K562 (cell line): Measurements from ENCODE around the gene RNU6-1. TPM values are rescaled to one million over a fixed set of nuclear protein-coding genes. Genes with fewer than 3 reads are reported as not detected.

Source experiments
- ATAC-seq: fragments of 200-7000 bp; cut with Tn5 transposase; 3 replicates; pipeline ENCODE4 v1.9.1; 2020; ENCODE audit warnings: moderate library complexity
- BruUV-seq: library from RNA; stranded (reverse); fragments of 400-500 nt; replicated peaks from 2 replicates; lab custom pipeline; 2021; lab: Mats Ljungman, UMichigan
- CTCF ChIA-PET: fragments of 300-600 bp; formaldehyde crosslinking; extraction: SDS; loops from one replicate; lab custom pipeline; 2021; ENCODE audit warnings: low intra/inter-chr PET ratio; lab: Yijun Ruan, JAX
- POLR2A ChIA-PET: fragments of 300-600, 350-650 bp; sonication (Branson Sonifier 250); formaldehyde crosslinking; extraction: SDS; loops from one replicate; lab custom pipeline; 2021; ENCODE audit warnings: antibody characterized with exemption, inconsistent platforms; lab: Yijun Ruan, JAX
- DNase-seq, 4 experiments: peaks; one replicate each; pipeline versions ENCODE4 v3.0.0 to v3.0.0-alpha.2; 2011 to 2018; ENCODE audit warnings: low spot score in 3 of 4, mixed read lengths in 3 of 4; ENCODE audit errors: extremely low read depth in 1 of 4
- FAIRE-seq: peaks from 2 replicates; lab custom pipeline; 2011; peaks lifted over from hg19 to GRCh38; lab: Jason Lieb, UNC
- H2AFZ ChIP-seq: 2 replicates; pipeline ENCODE4 v1.6.0; 2011; ENCODE audit warnings: low read depth, low read length, control low read depth, inconsistent platforms
- H3K27ac ChIP-seq: fragments of 200-600 bp; 3 replicates; pipeline ENCODE4 v1.8.0; 2011; ENCODE audit warnings: low read depth, mild to moderate bottlenecking, control low read depth, inconsistent platforms, low read length, moderate library complexity, mixed read lengths; ENCODE audit errors: extremely low read depth
- H3K27me3 ChIP-seq, 2 experiments: fragments of 300-600 bp in 1 of 2; 2 replicates in 1 of 2; 3 replicates in 1 of 2; pipeline versions ENCODE4 v1.6.0 to v1.8.0; 2011; ENCODE audit warnings: inconsistent platforms in 2 of 2, low read length in 2 of 2, mild to moderate bottlenecking in 1 of 2, mixed read lengths in 1 of 2, moderate library complexity in 1 of 2; ENCODE audit not compliant: control insufficient read depth in 2 of 2, insufficient read depth in 2 of 2
- H3K36me3 ChIP-seq: fragments of 300-600 bp; 3 replicates; pipeline ENCODE4 v1.8.0; 2011; ENCODE audit warnings: mild to moderate bottlenecking, low read length, inconsistent platforms; ENCODE audit not compliant: control insufficient read depth, insufficient read depth
- H3K4me1 ChIP-seq, 2 experiments: fragments of 200-600 bp in 1 of 2; replicated peaks in 1 of 2; 2 replicates in 1 of 2; 3 replicates in 1 of 2; pipeline versions ENCODE4 v1.5.1 to v1.8.0; 2011; ENCODE audit warnings: inconsistent platforms in 2 of 2, low read length in 2 of 2, mild to moderate bottlenecking in 1 of 2, mixed read lengths in 1 of 2, moderate library complexity in 1 of 2; ENCODE audit not compliant: control insufficient read depth in 2 of 2, insufficient read depth in 2 of 2
- H3K4me2 ChIP-seq: 2 replicates; pipeline ENCODE4 v1.6.1; 2011; ENCODE audit warnings: low read length, control low read depth, inconsistent platforms, mixed read lengths; ENCODE audit not compliant: insufficient read depth
- H3K4me3 ChIP-seq: fragments of 200-600 bp; sonication (generic), shearing (Covaris generic); 2 replicates; pipeline ENCODE4 v1.5.1; 2016; ENCODE audit warnings: control low read depth, inconsistent platforms
- H3K79me2 ChIP-seq: fragments of 200-600 bp; 3 replicates; pipeline ENCODE4 v1.8.0; 2011; ENCODE audit warnings: low read length, inconsistent platforms; ENCODE audit not compliant: control insufficient read depth, insufficient read depth
- H3K9ac ChIP-seq, 2 experiments: 2 replicates each; pipeline versions ENCODE4 v1.6.0 to v1.6.1; 2011; ENCODE audit warnings: low read depth in 2 of 2, low read length in 2 of 2, control low read depth in 1 of 2, inconsistent platforms in 1 of 2, mild to moderate bottlenecking in 1 of 2, mixed read lengths in 1 of 2; ENCODE audit not compliant: insufficient read depth in 1 of 2
- H3K9me1 ChIP-seq: one replicate; pipeline ENCODE4 v1.6.0; 2011; ENCODE audit warnings: inconsistent platforms, mild to moderate bottlenecking, low read length, moderate library complexity; ENCODE audit not compliant: control insufficient read depth, insufficient read depth
- H3K9me3 ChIP-seq: replicated peaks from 2 replicates; pipeline ENCODE4 v1.5.1; 2011; ENCODE audit warnings: low read depth, low read length, inconsistent platforms; ENCODE audit not compliant: control insufficient read depth, insufficient read depth
- H4K20me1 ChIP-seq: replicated peaks from 2 replicates; pipeline ENCODE4 v1.6.1; 2011; ENCODE audit warnings: low read length, inconsistent platforms, mixed read lengths; ENCODE audit not compliant: control insufficient read depth, insufficient read depth
- DACH1 ChIP-seq: fragments of 450-650 bp; IDR thresholded peaks from 2 replicates; pipeline ENCODE4 v1.6.1; 2018; ENCODE audit not compliant: partially characterized antibody
- ERF ChIP-seq: fragments of 450-650 bp; formaldehyde crosslinking; IDR thresholded peaks from 2 replicates; pipeline ENCODE4 v1.4.0; 2020; ENCODE audit warnings: mild to moderate bottlenecking, mixed read lengths
- GABPA ChIP-seq: fragments of 200-800 bp; sonication (Bioruptor generic); conservative IDR thresholded peaks from 2 replicates; pipeline ENCODE4 v1.6.1; 2016; ENCODE audit warnings: low read depth, missing genetic modification characterization, missing compliant biosample characterization
- MBD2 ChIP-seq: sonication (generic); IDR thresholded peaks from 2 replicates; pipeline ENCODE4 v1.6.1; 2016; ENCODE audit warnings: low read depth, borderline replicate concordance
- NBN ChIP-seq: fragments of 450-650 bp; IDR thresholded peaks from 2 replicates; pipeline ENCODE4 v1.6.1; 2016; ENCODE audit warnings: low read depth, mild to moderate bottlenecking
- NFATC3 ChIP-seq: fragments of 450-650 bp; IDR thresholded peaks from 2 replicates; pipeline ENCODE4 v1.6.1; 2017; ENCODE audit warnings: mild to moderate bottlenecking
- TGIF2 ChIP-seq: sonication (generic); formaldehyde crosslinking; IDR thresholded peaks from 2 replicates; pipeline ENCODE4 v1.8.1; 2022; ENCODE audit warnings: mild to moderate bottlenecking, missing genetic modification reagents, moderate library complexity
- ZKSCAN8 ChIP-seq: fragments of 200-800 bp; sonication (Bioruptor generic); IDR thresholded peaks from 2 replicates; pipeline ENCODE4 v1.6.1; 2016; ENCODE audit warnings: missing genetic modification characterization, missing compliant biosample characterization
- ZNF165 ChIP-seq: fragments of 250-450 bp; sonication (Bioruptor Pico); IDR thresholded peaks from 2 replicates; pipeline ENCODE4 v1.4.0; 2020; ENCODE audit warnings: borderline replicate concordance
- ZNF561 ChIP-seq: fragments of 450-650 bp; formaldehyde crosslinking; conservative IDR thresholded peaks from 2 replicates; pipeline ENCODE4 v1.4.0; 2020; ENCODE audit warnings: mild to moderate bottlenecking, moderate library complexity
- WGBS: fragments of 100-300 bp; shearing (Covaris generic); methylation state at CpG from one replicate; pipeline ENCODE4 v1.1.6; 2016; ENCODE audit warnings: low coverage, mixed read lengths; ENCODE audit not compliant: insufficient coverage; ENCODE audit errors: missing lambda C conversion rate; 5-methylcytosine and 5-hydroxymethylcytosine counted together
- in situ Hi-C: fragments of 300-500 bp; cut with MboI; formaldehyde crosslinking; loops from 4 replicates; pipeline ENCODE4 v1.15.0; 2018; ENCODE audit warnings: inconsistent platforms, mixed read lengths
- intact Hi-C: fragments of 100-400 bp; cut with micrococcal nuclease; formaldehyde crosslinking; loops from 2 replicates; pipeline ENCODE4 v1.14.2; 2022
- polyA plus RNA-seq, 8 experiments: library from polyadenylated mRNA; depleted of rRNA in 4 of 8; stranded (reverse) in 5 of 8; unstranded in 3 of 8; fragments of >200 nt; fragmentation: Nextera tagmentation in 2 of 8; fragmentation: Illumina TruSeq in 1 of 8; extraction: Ambion mirVana in 2 of 8; extraction: Trizol in 1 of 8; gene quantifications; 2 replicates each; pipeline versions ENCODE4 v1.2.1 to v1.2.3, GENCODE V29; 2011 to 2014; ENCODE audit warnings: inconsistent platforms in 1 of 8, missing spikeins in 1 of 8
- total RNA-seq, 7 experiments: library from RNA; depleted of rRNA in 6 of 7; stranded (reverse); fragments of >200 nt in 6 of 7; fragmentation: Illumina TruSeq in 2 of 7; extraction: Trizol in 2 of 7; gene quantifications; 2 replicates each; pipeline versions ENCODE4 v1.2.1 to v1.2.3, GENCODE V29; 2011 to 2021; ENCODE audit warnings: low replicate concordance in 1 of 7
- TF ChIP-seq, protein P1 (sequence below), 2 experiments: fragments of 450-650 bp in 1 of 2; sonication (generic) in 1 of 2; formaldehyde crosslinking in 1 of 2; IDR thresholded peaks; 2 replicates each; pipeline versions ENCODE4 v1.7.1 to v1.9.0; 2016 to 2022; ENCODE audit warnings: inconsistent platforms in 1 of 2, mild to moderate bottlenecking in 1 of 2, missing genetic modification reagents in 1 of 2

RNU6-1 gene
- total and polyA plus RNA-seq, 9 of the 15 experiments (the other 6 are each of a cell fraction or from before 2014, with no cell fraction given) = not detected

DNA sequence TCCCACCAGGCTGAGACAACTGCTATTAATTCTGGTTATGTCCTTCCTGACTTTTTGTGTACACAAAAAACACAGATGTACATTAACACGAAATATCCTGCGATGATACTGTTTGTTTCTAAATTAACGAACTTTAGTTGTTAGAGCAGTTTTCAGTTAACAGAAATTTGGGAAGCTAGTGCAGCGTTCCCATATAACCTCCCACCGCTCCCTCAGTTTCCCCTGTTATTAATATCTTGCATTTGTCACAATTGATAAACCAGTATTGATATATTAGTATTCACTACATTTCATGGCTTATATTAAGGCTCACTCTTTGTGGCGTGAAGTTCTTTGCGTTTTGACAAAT is 45.3 kb upstream of the RNU6-1 start:
- ATAC-seq (no peak), FAIRE-seq (no peak), DNase-seq (no peak)
- peak overlapping the region; percentile 41 for H3K4me3 ChIP-seq
- no peaks in the 10 kb centered on the region for H3K27me3 ChIP-seq
- no peaks in the 10 kb centered on the region for H3K36me3 ChIP-seq
- H3K9me3 ChIP-seq = no peaks in the 10 kb centered on the region; the same call in 1 of the 2 replicates
- H3K27ac ChIP-seq = peak overlapping the region; percentile 84
- no peaks in the 10 kb centered on the region for H3K9me1 ChIP-seq
- CTCF ChIA-PET = no interaction called here
- peak overlapping the region; percentile 92 for H2AFZ ChIP-seq
- no TSS peak for BruUV-seq
- H3K4me1 ChIP-seq = peaks cover 34 to 51% of the 10 kb centered on the region in 2 experiments
- in situ Hi-C loops = no loop called here
- H3K79me2 ChIP-seq = no peaks in the 10 kb centered on the region
- intact Hi-C loops = no loop called here
- H3K4me2 ChIP-seq = peak overlapping the region; percentile 80
- WGBS = 53% methylated on average over 7 of the region's 7 CpGs
- POLR2A ChIA-PET = interaction anchor here (0.6 kb wide), 1 partner anchor 1030 kb away, joined by 3 read pairs; no protein-coding TSS in a partner anchor
- no peaks in the 10 kb centered on the region for H4K20me1 ChIP-seq
- H3K9ac ChIP-seq = peak overlapping the region; percentile 84 to 96
- TF ChIP-seq DACH1 (peak; percentile 25), NFATC3 (no peak), ZNF165 (CRISPR knock-in tag) (no peak), ERF (CRISPR knock-in tag) (no peak), NBN (no peak), GABPA (0 out of 2 replicates have a peak, but pooled peaks have one; percentile 14), ZNF561 (CRISPR knock-in tag) (no peak), MBD2 (no peak), ZKSCAN8 (0 out of 2 replicates have a peak, but pooled peaks have one; percentile 29), TGIF2 (CRISPR knock-in tag) (no peak)
- TF ChIP-seq, protein P1, sequence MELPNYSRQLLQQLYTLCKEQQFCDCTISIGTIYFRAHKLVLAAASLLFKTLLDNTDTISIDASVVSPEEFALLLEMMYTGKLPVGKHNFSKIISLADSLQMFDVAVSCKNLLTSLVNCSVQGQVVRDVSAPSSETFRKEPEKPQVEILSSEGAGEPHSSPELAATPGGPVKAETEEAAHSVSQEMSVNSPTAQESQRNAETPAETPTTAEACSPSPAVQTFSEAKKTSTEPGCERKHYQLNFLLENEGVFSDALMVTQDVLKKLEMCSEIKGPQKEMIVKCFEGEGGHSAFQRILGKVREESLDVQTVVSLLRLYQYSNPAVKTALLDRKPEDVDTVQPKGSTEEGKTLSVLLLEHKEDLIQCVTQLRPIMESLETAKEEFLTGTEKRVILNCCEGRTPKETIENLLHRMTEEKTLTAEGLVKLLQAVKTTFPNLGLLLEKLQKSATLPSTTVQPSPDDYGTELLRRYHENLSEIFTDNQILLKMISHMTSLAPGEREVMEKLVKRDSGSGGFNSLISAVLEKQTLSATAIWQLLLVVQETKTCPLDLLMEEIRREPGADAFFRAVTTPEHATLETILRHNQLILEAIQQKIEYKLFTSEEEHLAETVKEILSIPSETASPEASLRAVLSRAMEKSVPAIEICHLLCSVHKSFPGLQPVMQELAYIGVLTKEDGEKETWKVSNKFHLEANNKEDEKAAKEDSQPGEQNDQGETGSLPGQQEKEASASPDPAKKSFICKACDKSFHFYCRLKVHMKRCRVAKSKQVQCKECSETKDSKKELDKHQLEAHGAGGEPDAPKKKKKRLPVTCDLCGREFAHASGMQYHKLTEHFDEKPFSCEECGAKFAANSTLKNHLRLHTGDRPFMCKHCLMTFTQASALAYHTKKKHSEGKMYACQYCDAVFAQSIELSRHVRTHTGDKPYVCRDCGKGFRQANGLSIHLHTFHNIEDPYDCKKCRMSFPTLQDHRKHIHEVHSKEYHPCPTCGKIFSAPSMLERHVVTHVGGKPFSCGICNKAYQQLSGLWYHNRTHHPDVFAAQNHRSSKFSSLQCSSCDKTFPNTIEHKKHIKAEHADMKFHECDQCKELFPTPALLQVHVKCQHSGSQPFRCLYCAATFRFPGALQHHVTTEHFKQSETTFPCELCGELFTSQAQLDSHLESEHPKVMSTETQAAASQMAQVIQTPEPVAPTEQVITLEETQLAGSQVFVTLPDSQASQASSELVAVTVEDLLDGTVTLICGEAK (IDR thresholded peaks at IDR 0.05) = peak; percentile 39; the same call in 1 of the 2 replicates
- TF ChIP-seq, protein P1 (CRISPR knock-in tag; IDR thresholded peaks at IDR 0.05) = no peak
